Measurements from ENCODE around the gene ASCL2. TPM values are rescaled to one million over a fixed set of nuclear protein-coding genes. Genes with fewer than 3 reads are reported as not detected.

Gene ASCL2
- total RNA-seq, 2 experiments from 2014 or later = not detected

DNA sequence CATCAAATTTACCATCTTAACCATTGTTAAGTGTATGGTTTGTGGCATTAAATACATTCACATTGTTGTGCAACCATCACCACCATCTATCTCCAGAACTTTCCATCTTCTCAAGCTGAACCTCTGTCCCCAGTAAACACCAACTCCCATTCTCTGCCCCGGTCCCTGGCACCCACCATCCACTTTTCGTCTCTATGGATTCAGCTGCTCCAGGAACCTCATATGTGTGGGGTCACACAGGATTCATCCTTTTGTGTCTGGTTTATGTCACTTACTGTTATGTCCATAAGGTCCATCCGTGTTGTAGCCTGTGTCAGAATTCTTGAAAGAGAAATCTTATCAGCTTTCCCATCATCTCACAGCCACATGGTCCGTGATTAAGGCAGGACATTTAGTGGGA, 47.7 kb upstream of the ASCL2 start:
- Mint-ChIP-seq H3K27ac (no peak overlapping the region), H3K27me3 (no peaks in the 10 kb centered on the region), H3K4me1 (ENCODE audit: low read depth) (peaks cover 6% of the 10 kb centered on the region), H3K36me3 (ENCODE audit: low read depth) (no peaks in the 10 kb centered on the region), H3K4me3 (no peak overlapping the region), H3K9me3 (no peaks in the 10 kb centered on the region)
- no peak for ATAC-seq (ENCODE audit: poor library complexity)
- no peak overlapping the region for H3K4me3 ChIP-seq (ENCODE audit: low read length)
- peaks cover 2% of the 10 kb centered on the region for H3K36me3 ChIP-seq (ENCODE audit: insufficient read depth, low read length)
- CTCF ChIA-PET = no interaction called here
- no peaks in the 10 kb centered on the region for H3K27me3 ChIP-seq (ENCODE audit: control insufficient read depth in 1 of 2, insufficient read depth in 2 of 2, low read length in 2 of 2)
- intact Hi-C loops (cut with DNase I, micrococcal nuclease) = no loop called here
- H3K27ac ChIP-seq (ENCODE audit: low read depth in 1 of 2, low read length in 2 of 2) = no peak overlapping the region
- no peak for DNase-seq
- H3K4me1 ChIP-seq (ENCODE audit: insufficient read depth, low read length) = peaks cover 24% of the 10 kb centered on the region
- POLR2A ChIA-PET = interaction anchor here (1.6 kb wide), 1 partner anchor 16 kb away, joined by 5 read pairs; the partner anchor contains the start of genes C11orf21 and TSPAN32
- H3K9me3 ChIP-seq (ENCODE audit: control insufficient read depth in 1 of 2, insufficient read depth in 1 of 2, low read length in 2 of 2) = peaks cover 0 to 15% of the 10 kb centered on the region in 2 experiments
- TF ChIP-seq, protein P1, sequence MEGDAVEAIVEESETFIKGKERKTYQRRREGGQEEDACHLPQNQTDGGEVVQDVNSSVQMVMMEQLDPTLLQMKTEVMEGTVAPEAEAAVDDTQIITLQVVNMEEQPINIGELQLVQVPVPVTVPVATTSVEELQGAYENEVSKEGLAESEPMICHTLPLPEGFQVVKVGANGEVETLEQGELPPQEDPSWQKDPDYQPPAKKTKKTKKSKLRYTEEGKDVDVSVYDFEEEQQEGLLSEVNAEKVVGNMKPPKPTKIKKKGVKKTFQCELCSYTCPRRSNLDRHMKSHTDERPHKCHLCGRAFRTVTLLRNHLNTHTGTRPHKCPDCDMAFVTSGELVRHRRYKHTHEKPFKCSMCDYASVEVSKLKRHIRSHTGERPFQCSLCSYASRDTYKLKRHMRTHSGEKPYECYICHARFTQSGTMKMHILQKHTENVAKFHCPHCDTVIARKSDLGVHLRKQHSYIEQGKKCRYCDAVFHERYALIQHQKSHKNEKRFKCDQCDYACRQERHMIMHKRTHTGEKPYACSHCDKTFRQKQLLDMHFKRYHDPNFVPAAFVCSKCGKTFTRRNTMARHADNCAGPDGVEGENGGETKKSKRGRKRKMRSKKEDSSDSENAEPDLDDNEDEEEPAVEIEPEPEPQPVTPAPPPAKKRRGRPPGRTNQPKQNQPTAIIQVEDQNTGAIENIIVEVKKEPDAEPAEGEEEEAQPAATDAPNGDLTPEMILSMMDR (IDR thresholded peaks at IDR 0.05) = no peak

DNA sequence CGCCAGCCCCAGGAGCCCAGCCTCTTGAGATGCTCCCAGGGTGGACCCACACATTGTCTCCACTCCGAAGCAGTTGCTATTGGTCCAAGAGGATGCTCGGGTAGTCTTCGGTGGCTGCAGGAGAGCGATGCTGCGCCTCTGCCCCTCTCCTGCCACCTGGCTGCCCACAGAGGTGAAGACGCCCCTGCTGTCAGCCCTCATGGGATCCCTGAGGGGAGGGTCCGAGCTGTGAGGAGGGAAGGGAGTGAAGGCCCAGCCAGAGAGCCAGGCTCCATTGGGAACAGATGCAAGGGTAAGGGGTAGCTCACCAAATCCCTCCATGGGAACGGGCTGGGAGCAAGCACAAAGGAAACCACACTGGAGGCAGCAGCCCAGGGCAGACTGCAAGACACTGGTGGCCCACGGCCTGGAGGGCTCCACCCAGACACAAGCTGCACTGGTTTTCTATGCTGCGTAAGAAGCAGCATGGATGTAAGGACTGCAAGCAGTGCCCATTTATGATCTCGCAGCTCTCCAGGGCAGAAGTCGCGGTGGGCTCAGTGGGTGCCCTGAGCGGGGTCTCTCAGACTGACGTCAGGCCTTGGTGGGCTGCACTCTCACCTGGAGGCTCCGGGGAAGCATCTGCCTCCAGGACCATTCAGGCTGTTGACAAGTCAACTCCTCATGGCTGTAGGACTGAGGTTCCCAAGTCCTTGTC, 47.1 kb upstream of the ASCL2 start:
- Mint-ChIP-seq H3K27me3 (no peaks in the 10 kb centered on the region), H3K36me3 (ENCODE audit: low read depth) (no peaks in the 10 kb centered on the region), H3K4me1 (ENCODE audit: low read depth) (peaks cover 6% of the 10 kb centered on the region), H3K27ac (no peak overlapping the region), H3K4me3 (no peak overlapping the region), H3K9me3 (no peaks in the 10 kb centered on the region)
- Histone ChIP-seq H3K4me3 (ENCODE audit: low read length) (no peak overlapping the region), H3K36me3 (ENCODE audit: insufficient read depth, low read length) (peaks cover 2% of the 10 kb centered on the region), H3K27me3 (ENCODE audit: control insufficient read depth in 1 of 2, insufficient read depth in 2 of 2, low read length in 2 of 2) (no peaks in the 10 kb centered on the region), H3K27ac (ENCODE audit: low read depth in 1 of 2, low read length in 2 of 2) (no peak overlapping the region), H3K9me3 (ENCODE audit: control insufficient read depth in 1 of 2, insufficient read depth in 1 of 2, low read length in 2 of 2) (peaks cover 0 to 15% of the 10 kb centered on the region in 2 experiments), H3K4me1 (ENCODE audit: insufficient read depth, low read length) (peaks cover 29% of the 10 kb centered on the region)
- CTCF ChIA-PET = no interaction called here
- intact Hi-C loops (cut with DNase I, micrococcal nuclease) = no loop called here
- POLR2A ChIA-PET = interaction anchor here (1.6 to 1.8 kb wide), 2 partner anchors 9 to 15 kb away, joined by 5 to 6 read pairs; partner anchors contain the start of genes C11orf21 and TSPAN32
- DNase-seq (no peak), ATAC-seq (ENCODE audit: poor library complexity) (no peak)
- TF ChIP-seq, protein P1 (IDR thresholded peaks at IDR 0.05) = no peak

- Histone ChIP-seq H3K4me1 (ENCODE audit: insufficient read depth, low read length) (peaks cover 31% of the 10 kb centered on the region), H3K9me3 (ENCODE audit: control insufficient read depth in 1 of 2, insufficient read depth in 1 of 2, low read length in 2 of 2) (peaks cover 0 to 15% of the 10 kb centered on the region in 2 experiments), H3K27ac (ENCODE audit: low read depth in 1 of 2, low read length in 2 of 2) (no peak overlapping the region), H3K4me3 (ENCODE audit: low read length) (no peak overlapping the region), H3K36me3 (ENCODE audit: insufficient read depth, low read length) (peaks cover 2% of the 10 kb centered on the region), H3K27me3 (ENCODE audit: control insufficient read depth in 1 of 2, insufficient read depth in 2 of 2, low read length in 2 of 2) (no peaks in the 10 kb centered on the region)
- Mint-ChIP-seq H3K36me3 (ENCODE audit: low read depth) (no peaks in the 10 kb centered on the region), H3K4me1 (ENCODE audit: low read depth) (peaks cover 6% of the 10 kb centered on the region), H3K27me3 (no peaks in the 10 kb centered on the region), H3K4me3 (no peak overlapping the region), H3K27ac (no peak overlapping the region), H3K9me3 (no peaks in the 10 kb centered on the region)
- ChIA-PET CTCF (no interaction called here), POLR2A (interaction anchor here (1.6 to 1.8 kb wide), 3 partner anchors 10 to 15 kb away, joined by 5 to 6 read pairs (median 6); partner anchors contain the start of genes C11orf21 and TSPAN32)
- TF ChIP-seq, protein P1 (IDR thresholded peaks at IDR 0.05) = no peak
- no peak for DNase-seq
- intact Hi-C loops (cut with DNase I, micrococcal nuclease) = no loop called here
- ATAC-seq (ENCODE audit: poor library complexity) = no peak
Observed at GRCh38 chr11:2316963-2317244, 46.5 kb upstream of the ASCL2 start.

Measured in CD4-positive, alpha-beta T cell (primary cell).